Endothelial cell of umbilical vein (primary cell): Measurements from ENCODE around the gene RASAL2.

ENCODE experiments used
- EZH2 ChIP-seq: IDR thresholded peaks from 2 replicates; pipeline ENCODE4 v1.6.1; 2012; ENCODE audit warnings: borderline replicate concordance, low read depth, mild to moderate bottlenecking, moderate library complexity, low read length, inconsistent platforms; ENCODE audit not compliant: severe bottlenecking
- FOS ChIP-seq: IDR thresholded peaks from 2 replicates; pipeline ENCODE4 v1.6.1; 2011; ENCODE audit warnings: mild to moderate bottlenecking, low read length, moderate library complexity, borderline replicate concordance; ENCODE audit not compliant: insufficient read depth
- GATA2 ChIP-seq: IDR thresholded peaks from 2 replicates; pipeline ENCODE4 v1.7.0; 2011; ENCODE audit warnings: low read depth, mild to moderate bottlenecking, moderate library complexity, mixed read lengths, low read length; ENCODE audit not compliant: insufficient read length, insufficient read depth
- JUN ChIP-seq: IDR thresholded peaks from 2 replicates; pipeline ENCODE4 v1.6.1; 2011; ENCODE audit warnings: borderline replicate concordance, low read depth; ENCODE audit not compliant: insufficient read length, insufficient read depth
- MAX ChIP-seq: IDR thresholded peaks from 2 replicates; pipeline ENCODE4 v1.6.1; 2011; ENCODE audit not compliant: insufficient read depth, insufficient read length
- MYC ChIP-seq: IDR thresholded peaks from one replicate; pipeline ENCODE4 v1.6.1; 2011; ENCODE audit warnings: mild to moderate bottlenecking, low read depth, low read length
- POLR2A ChIP-seq: IDR thresholded peaks from 2 replicates; pipeline ENCODE4 v1.6.1; 2012; ENCODE audit warnings: low read depth, mild to moderate bottlenecking, control low read depth, low read length
- POLR2AphosphoS5 ChIP-seq: IDR thresholded peaks from 2 replicates; pipeline ENCODE4 v1.6.1; 2012; ENCODE audit warnings: low read depth, mild to moderate bottlenecking, control low read depth, low read length, moderate library complexity; ENCODE audit not compliant: insufficient read depth
- TF ChIP-seq, protein P1 (sequence below), 2 donors: IDR thresholded peaks; 1 replicate in 1 of 2; 2 replicates in 1 of 2; pipeline ENCODE4 v1.5.1; 2011; ENCODE audit warnings: low read length in 2 of 2, mild to moderate bottlenecking in 2 of 2, moderate library complexity in 2 of 2, control low read depth in 1 of 2, inconsistent platforms in 1 of 2, low read depth in 1 of 2; ENCODE audit not compliant: insufficient read depth in 1 of 2; ENCODE audit errors: extremely low read depth in 1 of 2

DNA sequence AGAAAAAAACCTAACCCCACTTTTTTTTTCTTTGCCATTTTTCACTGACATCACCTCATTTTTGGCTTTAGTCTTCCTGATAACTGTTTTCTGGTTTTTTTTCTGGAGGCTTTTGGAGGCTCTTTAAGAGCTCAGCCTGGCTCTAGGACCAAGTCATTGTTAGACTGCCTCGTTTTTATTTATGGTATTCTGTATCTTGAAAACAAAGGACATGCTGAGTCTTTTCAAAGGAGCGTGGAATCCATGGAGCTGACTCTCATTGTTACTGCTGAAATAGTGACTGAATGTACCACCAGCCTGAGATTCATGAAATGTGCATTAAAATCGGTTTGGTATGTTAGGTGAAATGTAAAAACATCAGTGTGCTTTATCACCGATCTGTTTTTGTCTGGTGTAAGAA is 28.0 kb downstream of the RASAL2 start:
- no peak for TF ChIP-seq POLR2AphosphoS5
- TF ChIP-seq, protein P1, sequence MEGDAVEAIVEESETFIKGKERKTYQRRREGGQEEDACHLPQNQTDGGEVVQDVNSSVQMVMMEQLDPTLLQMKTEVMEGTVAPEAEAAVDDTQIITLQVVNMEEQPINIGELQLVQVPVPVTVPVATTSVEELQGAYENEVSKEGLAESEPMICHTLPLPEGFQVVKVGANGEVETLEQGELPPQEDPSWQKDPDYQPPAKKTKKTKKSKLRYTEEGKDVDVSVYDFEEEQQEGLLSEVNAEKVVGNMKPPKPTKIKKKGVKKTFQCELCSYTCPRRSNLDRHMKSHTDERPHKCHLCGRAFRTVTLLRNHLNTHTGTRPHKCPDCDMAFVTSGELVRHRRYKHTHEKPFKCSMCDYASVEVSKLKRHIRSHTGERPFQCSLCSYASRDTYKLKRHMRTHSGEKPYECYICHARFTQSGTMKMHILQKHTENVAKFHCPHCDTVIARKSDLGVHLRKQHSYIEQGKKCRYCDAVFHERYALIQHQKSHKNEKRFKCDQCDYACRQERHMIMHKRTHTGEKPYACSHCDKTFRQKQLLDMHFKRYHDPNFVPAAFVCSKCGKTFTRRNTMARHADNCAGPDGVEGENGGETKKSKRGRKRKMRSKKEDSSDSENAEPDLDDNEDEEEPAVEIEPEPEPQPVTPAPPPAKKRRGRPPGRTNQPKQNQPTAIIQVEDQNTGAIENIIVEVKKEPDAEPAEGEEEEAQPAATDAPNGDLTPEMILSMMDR (IDR thresholded peaks at IDR 0.05; ENCODE audit: extremely low read depth in 1 of 2, insufficient read depth in 1 of 2, low read depth in 1 of 2, low read length in 2 of 2), result no peak
- no peak for TF ChIP-seq MAX
- no peak for TF ChIP-seq JUN
- TF ChIP-seq POLR2A, result no peak
- no peak for TF ChIP-seq MYC
- no peak for TF ChIP-seq GATA2
- no peak for TF ChIP-seq EZH2
- TF ChIP-seq FOS, result no peak
